ENCODE measurements around the gene DTX1. TPM values are rescaled to one million over a fixed set of nuclear protein-coding genes. Genes with fewer than 3 reads are reported as not detected.

DTX1 gene
- total RNA-seq, 2 donors from 2014 or later = 6.3 to 9.8 TPM

DNA sequence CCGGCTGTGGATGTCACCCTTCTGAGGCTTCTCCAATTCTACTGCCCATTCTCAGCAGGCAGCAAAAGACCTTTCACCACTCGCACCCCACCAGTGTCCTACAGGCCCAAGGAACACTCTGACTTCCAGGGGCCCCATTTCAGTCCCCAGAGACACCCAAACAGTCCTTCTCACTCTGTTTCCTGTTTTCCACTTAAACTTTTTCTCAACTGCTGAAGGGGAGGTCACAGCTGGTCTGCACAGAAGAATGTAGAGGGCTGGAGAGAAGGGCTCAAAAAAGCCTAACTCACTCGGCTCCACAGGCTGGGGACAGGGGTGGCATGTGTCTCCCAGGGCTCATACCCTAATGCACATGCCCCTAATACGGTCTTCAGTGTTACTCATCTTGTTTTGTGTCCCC lies 4.2 kb upstream of the DTX1 start:
- no peak for ATAC-seq
- intact Hi-C loops (cut with DNase I) = loop anchor here in 1 of 2 donors (5.0 kb wide), 1 partner anchor 45 kb away; no protein-coding TSS in a partner anchor
- no peak for DNase-seq

DNA sequence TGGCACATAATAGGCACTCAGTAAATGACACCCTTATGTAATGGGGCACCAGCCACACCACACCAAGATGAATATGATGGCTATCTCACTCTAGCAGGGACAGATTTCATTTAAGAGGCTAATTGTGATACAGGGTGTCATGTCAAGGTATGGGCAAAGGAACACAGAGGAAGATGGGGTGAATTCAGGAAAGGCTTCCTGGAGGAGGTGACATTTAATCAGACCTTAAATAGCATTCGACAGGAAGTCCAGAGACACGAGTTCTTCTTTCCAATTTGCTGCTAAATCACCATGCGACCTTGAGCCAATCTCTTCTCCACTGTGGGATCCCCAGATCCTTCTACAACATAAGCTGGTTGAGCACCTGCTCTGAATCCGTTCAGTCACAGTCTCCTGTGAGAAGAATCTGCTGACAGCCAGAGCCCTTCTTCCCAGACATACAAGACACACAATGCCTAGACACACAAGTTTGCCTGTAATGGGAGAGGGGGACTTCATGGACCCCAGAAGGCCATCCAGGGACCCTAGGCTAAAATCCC lies 1.5 kb upstream of the DTX1 start:
- intact Hi-C loops (cut with DNase I) = loop anchor here in 1 of 2 donors (5.0 kb wide), 1 partner anchor 42 kb away; no protein-coding TSS in a partner anchor
- DNase-seq = no peak
- no peak for ATAC-seq

DNA sequence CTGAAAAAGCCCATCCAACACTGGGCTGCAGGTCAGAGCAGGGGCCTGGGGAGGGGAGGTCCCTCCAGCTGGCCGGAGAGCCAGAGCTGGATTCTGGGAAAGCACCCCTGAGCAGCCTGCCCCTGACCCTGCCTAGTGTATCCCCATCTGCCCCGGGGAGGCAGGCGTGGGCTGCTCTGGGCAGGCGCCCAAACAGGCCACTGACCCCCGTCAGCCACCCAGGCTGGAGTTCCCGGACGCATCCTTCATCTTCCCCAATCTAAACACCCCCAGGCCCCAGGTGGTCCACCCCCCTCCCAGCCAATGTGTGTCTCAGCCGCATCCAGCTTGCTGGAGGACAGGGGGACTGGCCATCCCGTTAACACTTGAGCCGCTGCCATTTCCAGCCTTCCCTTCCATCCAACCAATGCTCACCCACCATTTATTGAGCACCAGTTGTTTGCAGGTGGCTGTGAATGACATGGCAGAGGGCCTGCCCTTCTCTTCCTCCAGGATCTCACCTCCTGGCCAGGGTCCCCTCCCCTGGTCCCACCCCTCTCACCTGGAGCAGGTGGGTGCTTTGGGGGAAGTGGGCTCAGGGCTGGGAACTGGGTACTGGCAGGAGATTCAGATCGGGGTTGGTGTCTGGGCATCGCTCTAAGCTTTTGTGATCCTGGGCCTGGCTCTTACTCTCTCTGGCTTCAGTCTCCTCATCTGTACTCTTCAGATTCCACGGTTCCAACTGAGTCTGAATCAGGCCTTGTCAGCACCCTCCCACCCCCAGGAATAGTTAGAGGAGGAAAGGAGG lies 743 bp upstream of the DTX1 start:
- DNase-seq (no peak), ATAC-seq (no peak)
- intact Hi-C loops (cut with DNase I) = no loop called here

DNA sequence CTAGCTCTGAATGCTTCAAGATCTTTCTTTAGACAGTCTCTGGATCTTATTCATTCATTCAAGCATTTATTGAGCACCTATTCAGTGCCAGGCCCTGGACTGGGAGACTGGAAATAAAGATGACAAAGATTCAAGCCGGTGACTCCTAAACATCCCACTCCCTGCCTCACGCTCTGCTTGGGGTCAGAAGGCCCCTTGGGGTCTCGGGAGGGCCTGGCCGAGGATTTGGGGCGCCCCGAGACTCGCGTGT lies 224 bp upstream of the DTX1 start:
- intact Hi-C loops (cut with DNase I) = no loop called here
- DNase-seq (no peak), ATAC-seq (no peak)

DNA sequence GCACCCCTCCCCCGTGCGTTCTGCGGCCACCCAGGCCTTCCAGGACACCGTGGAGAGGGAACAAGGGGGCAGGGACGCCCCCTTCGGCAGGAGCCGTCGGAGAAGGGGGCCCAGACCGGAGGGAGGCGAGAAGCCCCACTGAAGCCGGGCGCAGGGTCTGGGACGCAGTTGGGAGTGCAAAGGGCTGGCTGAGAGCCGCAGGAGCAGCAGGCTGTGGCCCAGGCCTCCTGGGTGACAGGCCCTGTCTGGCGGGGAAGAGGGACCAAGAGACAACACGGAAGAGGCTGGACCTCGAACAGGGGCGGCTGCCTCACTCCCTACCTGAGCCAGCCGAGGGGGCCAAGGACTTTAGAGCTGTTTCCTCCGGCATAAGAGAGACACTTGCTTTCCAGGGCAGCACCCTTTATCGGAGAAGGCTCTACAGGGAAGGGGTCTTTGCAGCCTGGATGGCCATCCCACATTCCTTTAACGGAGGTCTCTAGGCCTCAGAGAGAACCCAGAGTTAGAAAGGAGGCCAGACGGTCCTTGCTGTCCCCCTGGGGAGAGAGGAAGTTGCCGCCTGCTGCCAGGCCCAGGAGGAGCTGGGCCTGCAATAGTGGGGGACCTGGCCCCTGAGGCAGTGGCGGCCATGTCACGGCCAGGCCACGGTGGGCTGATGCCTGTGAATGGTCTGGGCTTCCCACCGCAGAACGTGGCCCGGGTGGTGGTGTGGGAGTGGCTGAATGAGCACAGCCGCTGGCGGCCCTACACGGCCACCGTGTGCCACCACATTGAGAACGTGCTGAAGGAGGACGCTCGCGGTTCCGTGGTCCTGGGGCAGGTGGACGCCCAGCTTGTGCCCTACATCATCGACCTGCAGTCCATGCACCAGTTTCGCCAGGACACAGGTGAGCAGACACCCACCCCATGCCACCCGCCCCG lies 1.3 kb downstream of the DTX1 start:
- intact Hi-C loops (cut with DNase I) = no loop called here
- ATAC-seq (peak in 1 of 2 donors; percentile 34), DNase-seq (no peak)

DNA sequence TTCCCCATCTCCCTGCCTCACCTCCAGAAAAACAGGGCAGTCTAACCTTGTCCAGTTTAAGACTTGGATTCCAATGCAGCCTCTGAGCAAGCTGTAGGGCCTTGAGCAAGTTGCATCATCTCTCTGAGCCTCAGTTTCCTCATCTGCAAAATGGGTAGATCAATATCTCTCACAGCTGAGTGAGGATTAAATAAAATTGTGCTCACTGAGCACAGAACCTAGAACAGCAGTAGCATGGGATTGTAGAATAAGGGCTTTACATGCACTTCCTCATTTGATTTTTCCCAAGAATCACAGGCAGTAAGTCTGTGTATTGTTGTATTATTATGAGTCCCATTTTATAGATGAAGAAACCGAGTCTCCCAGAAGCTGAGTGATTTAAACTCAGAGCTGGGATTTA lies 2.0 kb downstream of the DTX1 start:
- intact Hi-C loops (cut with DNase I) = no loop called here
- ATAC-seq (no peak), DNase-seq (no peak)

DNA sequence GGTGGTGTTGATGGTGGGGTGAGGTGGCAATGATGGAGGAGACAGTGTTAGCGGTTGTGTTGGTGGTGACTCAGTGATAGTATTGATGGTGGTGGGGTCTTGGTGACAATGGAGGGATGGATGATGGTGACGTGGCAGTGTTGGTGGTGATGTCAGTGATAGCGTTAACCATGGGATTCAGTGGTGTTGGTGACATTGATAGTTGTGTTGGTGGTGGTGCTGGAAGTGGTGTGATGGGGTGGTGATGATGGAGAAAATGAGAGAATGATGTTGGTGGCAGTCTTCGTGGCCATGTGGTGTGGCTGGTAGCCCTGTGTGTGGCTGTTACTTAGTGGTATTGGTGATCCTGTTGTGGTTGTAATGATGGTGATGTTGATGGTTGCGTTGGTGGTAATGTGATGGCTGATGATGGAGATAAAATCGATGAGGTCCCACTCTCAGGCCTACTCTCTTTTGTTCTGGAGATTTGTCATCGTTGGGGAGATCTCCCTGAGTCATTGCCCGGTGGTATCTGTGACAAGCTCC lies 2.6 kb downstream of the DTX1 start:
- DNase-seq (no peak), ATAC-seq (no peak)
- intact Hi-C loops (cut with DNase I) = no loop called here

DNA sequence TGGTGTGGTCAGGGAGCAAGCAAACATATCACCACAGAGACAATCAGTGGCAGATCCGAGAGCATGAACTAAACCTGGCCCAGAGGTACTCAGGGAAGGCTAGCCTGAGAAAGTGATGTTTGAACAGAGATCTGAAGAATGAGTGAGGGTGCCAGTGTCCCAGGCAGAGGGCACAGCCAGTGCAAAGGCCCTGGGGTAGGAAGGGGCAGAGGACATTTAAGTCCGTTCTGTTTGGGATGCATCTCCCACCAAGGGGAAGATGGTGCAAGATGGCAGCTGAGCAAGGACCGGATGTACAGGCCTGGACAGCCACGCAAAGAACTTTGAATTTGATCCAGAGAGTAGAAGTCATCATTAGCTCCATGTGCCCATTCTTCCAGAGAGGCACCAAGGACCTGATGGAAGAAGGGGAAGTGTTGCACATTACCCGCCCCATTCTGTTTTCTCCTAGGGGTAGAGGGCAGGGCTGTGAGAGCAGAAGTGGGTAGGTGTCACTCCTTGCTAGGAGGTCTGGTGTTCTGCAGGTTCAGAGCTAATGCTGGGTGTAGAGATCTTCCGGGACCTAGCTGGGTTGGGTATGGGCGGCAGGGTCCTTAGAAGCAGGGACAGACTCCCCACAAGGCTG lies 3.9 kb downstream of the DTX1 start:
- intact Hi-C loops (cut with DNase I) = no loop called here
- no peak for DNase-seq
- ATAC-seq = no peak

DNA sequence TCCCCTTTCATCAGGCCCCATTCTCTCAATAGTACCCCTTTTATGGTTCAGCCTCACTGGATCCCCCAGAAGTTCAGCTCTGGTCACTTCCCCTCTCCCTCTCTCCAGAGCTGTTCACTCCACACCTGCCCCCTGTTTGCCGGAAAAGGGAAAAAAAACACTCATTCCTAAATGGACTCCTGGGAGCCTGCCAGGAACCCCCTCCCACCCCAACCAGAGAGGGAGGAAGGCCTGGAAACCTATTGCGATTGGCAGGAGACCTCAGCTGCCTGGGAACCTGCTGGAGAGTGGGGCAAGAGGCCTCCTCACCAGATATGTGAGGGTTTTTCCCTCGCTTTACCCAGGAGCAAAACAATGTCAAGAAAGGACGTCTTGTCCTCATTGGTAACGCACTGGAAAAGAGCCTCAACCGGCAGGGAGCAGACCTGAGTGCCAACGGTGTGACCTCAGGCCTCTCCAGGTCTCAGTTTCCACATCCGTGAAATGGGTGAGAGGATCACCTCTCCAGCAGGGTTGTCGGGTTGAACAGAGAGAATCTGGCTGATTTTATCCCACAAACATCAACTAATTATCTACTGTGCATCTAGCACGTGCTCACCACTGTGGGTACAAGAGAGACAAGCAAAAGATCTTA lies 4.6 kb downstream of the DTX1 start:
- DNase-seq (no peak), ATAC-seq (no peak)
- intact Hi-C loops (cut with DNase I) = no loop called here

DNA sequence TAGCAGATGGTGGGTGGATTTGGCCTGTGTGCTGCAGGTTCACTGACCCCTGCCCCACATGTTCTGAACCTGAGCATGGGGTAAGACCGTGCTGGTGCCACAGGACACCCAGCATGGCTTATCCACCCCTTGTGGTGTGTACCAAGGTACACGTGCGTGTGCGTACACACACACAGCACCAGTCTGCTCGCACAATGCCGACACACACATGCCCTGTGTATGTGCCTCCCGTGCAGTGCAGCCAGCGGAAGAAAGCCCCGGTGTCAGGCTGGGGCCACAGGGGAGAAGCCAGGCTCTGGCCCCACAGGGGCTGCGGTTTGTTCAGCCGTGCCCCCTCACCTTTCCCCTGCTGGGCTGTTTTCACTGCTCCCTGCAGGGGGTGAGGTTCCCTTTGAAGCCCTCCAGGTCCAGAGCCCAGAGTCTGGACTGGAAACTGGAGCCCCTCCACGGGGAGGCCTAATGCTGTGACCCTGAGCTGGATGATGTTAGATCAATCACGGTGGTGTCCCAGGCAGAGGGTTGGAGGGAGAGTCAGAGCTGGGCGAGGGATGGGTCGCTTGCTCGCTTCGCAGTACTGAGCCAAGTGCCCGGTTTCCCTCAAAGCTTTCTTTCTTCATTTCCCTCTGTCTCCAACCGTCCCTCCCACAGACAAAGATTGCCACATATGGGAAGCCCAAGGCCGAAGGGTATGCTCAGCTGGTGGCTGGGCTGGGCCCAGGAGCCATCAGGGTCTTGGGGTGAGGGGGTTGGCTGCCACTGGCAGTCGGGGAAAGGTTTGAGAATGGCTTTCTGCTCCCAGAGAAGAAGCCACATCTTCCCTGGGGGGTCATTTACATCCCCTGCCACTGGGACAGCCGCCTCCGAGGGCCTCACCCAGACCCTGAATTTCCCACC lies 6.2 kb downstream of the DTX1 start:
- DNase-seq = no peak
- ATAC-seq = peak in 1 of 2 donors; percentile 53
- intact Hi-C loops (cut with DNase I) = no loop called here

DNA sequence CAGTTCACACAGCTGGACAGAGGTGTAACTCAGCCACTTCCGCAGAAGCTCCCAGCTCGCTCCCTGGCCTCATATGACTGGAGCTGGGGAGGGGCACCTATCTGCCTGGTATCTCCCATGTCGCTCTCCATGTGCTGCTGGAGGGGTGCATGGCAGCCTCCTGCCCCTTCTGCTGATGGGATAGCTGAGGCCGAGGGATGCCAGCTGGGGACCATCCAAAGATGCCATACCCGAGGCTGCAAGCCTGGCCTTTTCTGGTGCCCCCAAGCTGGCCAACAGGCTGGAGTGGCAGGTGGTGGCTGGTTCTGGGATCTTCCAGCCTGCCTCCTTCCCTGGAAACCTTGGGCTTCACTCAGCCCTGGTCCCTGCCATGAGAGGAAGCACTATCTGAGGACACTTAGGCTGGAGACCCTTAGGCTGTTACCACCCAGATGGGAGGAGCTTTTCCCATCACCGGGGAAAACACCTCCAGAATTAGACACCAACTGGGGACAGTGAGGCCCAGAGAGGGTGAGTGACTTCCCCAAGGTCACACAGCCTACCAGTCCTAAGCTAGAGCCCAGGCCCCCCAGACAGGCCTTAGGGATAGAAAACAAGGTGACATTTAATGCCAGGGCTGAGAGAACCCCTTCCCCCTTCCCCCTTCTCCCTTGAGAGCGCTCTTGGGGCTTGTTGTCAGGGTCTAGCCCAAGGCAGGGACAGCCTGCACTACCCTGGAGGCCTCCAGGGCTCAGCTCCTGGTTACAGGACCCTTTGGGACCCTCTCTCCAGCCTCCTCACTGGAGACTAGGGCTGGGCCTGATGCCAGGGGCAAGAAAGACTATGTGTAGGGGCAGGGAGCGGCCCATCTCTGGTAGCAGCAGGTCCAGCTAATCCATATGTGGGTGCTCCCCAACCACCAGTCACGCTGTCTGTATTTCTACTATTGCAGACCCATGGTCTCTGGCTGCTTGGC lies 7.1 kb downstream of the DTX1 start:
- no peak for DNase-seq
- no peak for ATAC-seq
- intact Hi-C loops (cut with DNase I) = no loop called here

DNA sequence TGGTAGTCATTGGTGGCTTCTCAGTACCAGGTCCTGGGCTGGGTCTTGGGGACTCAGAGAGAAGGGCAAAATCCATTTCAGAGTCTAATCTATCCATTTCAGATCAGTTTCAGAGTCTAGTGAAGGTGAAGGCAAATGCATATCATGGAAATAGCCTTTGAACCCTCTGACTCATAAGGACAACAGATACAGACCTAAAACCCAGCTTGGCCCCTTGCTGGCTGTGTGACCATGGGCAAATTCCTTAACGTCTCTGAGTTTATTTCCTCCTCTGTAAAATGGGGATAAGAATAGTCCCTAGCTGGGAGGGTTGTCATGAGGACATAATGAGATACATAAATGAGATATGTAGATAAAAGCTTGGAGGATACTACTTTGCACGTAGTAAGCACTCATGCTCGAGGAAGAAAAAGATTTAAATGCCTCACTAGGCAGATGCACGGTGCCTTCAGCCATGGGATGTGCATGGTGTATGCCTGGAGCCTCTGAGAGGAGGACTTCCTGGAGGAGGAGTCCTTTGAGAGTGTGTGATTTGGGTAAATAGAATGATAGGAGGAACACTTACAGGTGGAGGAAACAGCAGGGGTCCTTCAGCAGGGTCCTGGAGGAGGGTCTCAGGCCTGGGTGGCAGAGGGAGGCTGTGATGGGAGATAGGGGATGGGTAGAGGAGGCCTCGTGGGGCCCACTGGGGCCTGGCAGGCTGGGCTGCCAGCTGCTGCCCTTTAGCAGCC lies 8.0 kb downstream of the DTX1 start:
- DNase-seq (no peak), ATAC-seq (no peak)
- intact Hi-C loops (cut with DNase I) = no loop called here

DNA sequence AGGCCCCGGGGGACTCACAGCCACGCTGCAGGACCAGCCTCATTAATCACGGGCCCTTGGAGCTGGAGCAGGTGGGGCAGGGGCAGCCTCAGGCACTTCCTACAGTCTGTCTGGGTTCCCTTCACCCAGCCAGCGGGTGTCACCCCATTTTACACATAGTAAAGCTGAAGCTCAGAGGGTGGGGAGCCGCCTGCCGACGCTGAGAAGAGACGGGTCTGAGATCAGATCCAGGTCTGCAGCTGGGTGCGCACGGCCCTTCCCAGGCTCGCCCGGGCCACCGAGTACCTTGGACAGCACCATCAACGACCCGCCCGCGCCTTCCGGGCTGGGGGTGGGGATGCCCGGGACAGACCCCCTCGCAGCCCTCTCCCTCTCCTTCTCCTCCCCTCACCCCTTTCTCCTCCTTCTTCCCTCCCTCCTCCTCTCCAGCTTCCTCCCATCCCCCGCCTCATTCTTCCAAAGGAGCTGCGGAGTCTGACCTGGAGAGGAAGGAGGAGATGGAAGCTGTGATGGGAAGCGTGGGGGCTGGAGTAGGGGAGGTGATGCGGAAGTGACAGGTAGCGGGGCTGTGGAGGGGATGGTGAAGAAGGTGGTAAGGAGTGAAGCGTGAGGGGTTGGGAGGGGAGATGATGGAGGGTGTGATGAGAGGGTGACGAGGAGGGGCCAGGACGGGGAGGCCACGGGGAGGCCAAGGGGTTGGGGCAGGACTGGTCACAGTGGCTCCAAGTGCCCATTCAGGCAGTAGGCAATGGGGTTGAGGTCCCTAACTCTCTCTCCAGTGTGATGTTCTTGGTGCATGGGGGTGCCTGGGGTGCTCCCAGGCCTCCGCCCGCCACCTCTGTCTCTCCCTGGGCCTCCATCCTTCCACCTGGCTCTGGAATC lies 8.8 kb downstream of the DTX1 start:
- intact Hi-C loops (cut with DNase I) = no loop called here
- ATAC-seq = peak; percentile 35 to 36

DNA sequence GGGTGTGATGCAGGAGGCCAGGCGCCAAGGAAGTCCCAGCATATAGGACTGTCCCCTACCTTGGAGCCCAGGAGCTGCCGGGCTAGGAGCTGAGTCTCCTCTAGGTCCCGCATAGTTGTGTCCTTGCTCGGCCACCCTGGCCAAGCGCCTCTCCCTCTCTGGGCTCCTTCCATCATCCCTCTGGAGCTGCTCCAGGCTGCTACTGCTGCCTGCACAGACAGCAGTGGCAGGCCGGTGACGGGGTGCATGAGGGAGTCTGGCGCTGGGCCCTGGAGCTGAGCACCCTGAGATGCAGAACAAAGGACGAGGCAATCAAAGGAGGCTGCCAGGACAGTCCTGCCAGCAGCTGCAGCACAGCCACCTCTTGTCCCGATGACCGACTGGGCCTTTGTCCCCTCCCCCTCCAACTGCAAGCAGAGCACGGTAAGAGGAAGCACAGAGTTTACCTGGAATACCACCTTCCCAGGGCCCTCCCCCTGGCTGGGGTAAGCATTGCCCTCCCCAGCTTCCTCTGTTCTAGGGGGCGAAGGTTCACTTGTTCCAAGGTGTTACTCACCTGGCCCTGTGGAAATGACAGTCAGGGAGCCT lies 10.4 kb downstream of the DTX1 start:
- intact Hi-C loops (cut with DNase I) = no loop called here
- no peak for ATAC-seq
- DNase-seq = peak; percentile 8

More for the DNA sequence above, 8.8 kb downstream of the DTX1 start:
- no peak for DNase-seq

Data from left cardiac atrium (tissue), 4 donors.